Body of pancreas (tissue), 4 donors: ENCODE data around the gene CTNND1.
"Not testable (repeated sequence)": the region's sequence is repeated elsewhere in the genome, so short reads cannot be mapped to it uniquely, and the experiment has no call there.

Source experiments
- CTCF ChIP-seq, 7 experiments: fragments of 450-650 bp in 4 of 7; fragments of 200-600 bp in 3 of 7; sonication (generic) in 3 of 7; IDR thresholded peaks; one replicate each; pipeline ENCODE4 v1.5.1; 2016 to 2019; ENCODE audit warnings: antibody characterized with exemption in 7 of 7
- POLR2A ChIP-seq, 3 donors: fragments of 450-650 bp; IDR thresholded peaks; one replicate each; pipeline ENCODE4 v1.6.1; 2016; ENCODE audit warnings: antibody characterized with exemption in 3 of 3, mild to moderate bottlenecking in 2 of 3

GRCh38 chr11:57716726-57717125, 44.9 kb upstream of the CTNND1 start:
- not testable (repeated sequence) for TF ChIP-seq CTCF, POLR2A (IDR thresholded peaks at IDR 0.05)
